Mammary epithelial cell (primary cell): Measurements from ENCODE around the gene NFKB2.

Experiments
- CTCF ChIP-seq, 2 donors: IDR thresholded peaks in 1 of 2; conservative IDR thresholded peaks in 1 of 2; 2 replicates each; pipeline ENCODE4 v1.5.1; 2011 to 2012; ENCODE audit warnings: inconsistent platforms in 2 of 2, low read length in 2 of 2, mild to moderate bottlenecking in 2 of 2, control low read depth in 1 of 2, low read depth in 1 of 2; ENCODE audit not compliant: insufficient read depth in 1 of 2; ENCODE audit errors: extremely low read depth in 1 of 2
- EZH2 ChIP-seq: IDR thresholded peaks from 2 replicates; pipeline ENCODE4 v1.6.1; 2012; ENCODE audit warnings: low read length, inconsistent platforms, borderline replicate concordance

GRCh38 chr10:102406815-102407214, 11.3 kb downstream of the NFKB2 start:
- TF ChIP-seq CTCF (conservative IDR thresholded peaks at IDR 0.05 in 1 of 2, IDR thresholded peaks at IDR 0.05 in 1 of 2; ENCODE audit: extremely low read depth in 1 of 2, insufficient read depth in 1 of 2, low read depth in 1 of 2, low read length in 2 of 2) (no peak), EZH2 (no peak)
